Left lung (tissue), 10 donors: Measurements from ENCODE around the gene GPSM1. TPM values are rescaled to one million over a fixed set of nuclear protein-coding genes. Genes with fewer than 3 reads are reported as not detected.

ENCODE experiments used
- ATAC-seq: fragments of 200-7000 bp; cut with Tn5 transposase; one replicate; pipeline ENCODE4 v1.9.1; 2020; ENCODE audit warnings: moderate library complexity
- DNase-seq, 4 donors: peaks; one replicate each; pipeline ENCODE4 v3.0.0-alpha.2; 2013 to 2020
- H3K27ac ChIP-seq, 2 donors: fragments of 200-600 bp; sonication (generic) in 1 of 2; one replicate each; pipeline versions ENCODE4 v1.5.0 to v1.8.0; 2020 to 2021
- H3K27me3 ChIP-seq, 2 donors: fragments of 200-600 bp; sonication (generic) in 1 of 2; one replicate each; pipeline versions ENCODE4 v1.5.0 to v1.8.0; 2020 to 2021
- H3K36me3 ChIP-seq, 2 donors: fragments of 200-600 bp; sonication (generic) in 1 of 2; one replicate each; pipeline versions ENCODE4 v1.5.0 to v1.8.0; 2020 to 2021
- H3K4me1 ChIP-seq, 2 donors: fragments of 200-600 bp; one replicate each; pipeline ENCODE4 v1.8.0; 2021
- H3K4me3 ChIP-seq, 2 donors: fragments of 200-600 bp; sonication (generic) in 1 of 2; one replicate each; pipeline versions ENCODE4 v1.5.0 to v1.8.0; 2020 to 2021; ENCODE audit warnings: mild to moderate bottlenecking in 1 of 2
- H3K9me3 ChIP-seq, 2 donors: fragments of 200-600 bp; sonication (generic) in 1 of 2; one replicate each; pipeline versions ENCODE4 v1.5.0 to v1.8.0; 2020 to 2021
- CTCF ChIP-seq, 2 donors: fragments of 200-600 bp; sonication (generic) in 1 of 2; IDR thresholded peaks; one replicate each; pipeline versions ENCODE4 v1.5.0 to v1.8.0; 2021; ENCODE audit warnings: antibody characterized with exemption in 2 of 2
- intact Hi-C, 2 donors: fragments of 100-400 bp; cut with DNase I; formaldehyde crosslinking; loops; one replicate each; pipeline versions ENCODE4 v1.11.2 to v1.14.2; 2022
- polyA plus RNA-seq, 6 donors: library from polyadenylated mRNA; unstranded; fragments of 120-200 nt; gene quantifications; one replicate each; pipeline ENCODE4 v1.2.1, GENCODE V29; 2013; ENCODE audit not compliant: insufficient read length in 6 of 6
- total RNA-seq, 2 donors: library from RNA; stranded (reverse); fragmentation: NEBNext Ultra II Directional; extraction: Animal tissue kit (Norgen Biotek cat#: 25700); gene quantifications; one replicate each; pipeline ENCODE4 v1.2.1, GENCODE V29; 2021
- donor health status: DM: no; HTN: yes; CAD: no.
- donor health status: DM: no; HTN: no; CAD: no.

GPSM1 gene
- total and polyA plus RNA-seq, 8 donors: 21.7 to 84.3 (median 52.7) TPM

- Histone ChIP-seq H3K9me3 (no peaks in the 10 kb centered on the region), H3K4me3 (no peak overlapping the region), H3K27ac (no peak overlapping the region), H3K27me3 (no peaks in the 10 kb centered on the region), H3K36me3 (peaks cover 0 to 26% of the 10 kb centered on the region in 2 donors), H3K4me1 (peaks cover 5 to 18% of the 10 kb centered on the region in 2 donors)
- DNase-seq (no peak), ATAC-seq (no peak)
- TF ChIP-seq CTCF (IDR thresholded peaks at IDR 0.05): no peak
- intact Hi-C loops: no loop called here
Observed at GRCh38 chr9:136358016-136358415, 30.7 kb downstream of the GPSM1 start.

- no peak for DNase-seq
- intact Hi-C loops: no loop called here
- peaks cover 0 to under 1% of the 10 kb centered on the region in 2 donors for H3K27me3 ChIP-seq
- peaks cover 0 to 26% of the 10 kb centered on the region in 2 donors for H3K36me3 ChIP-seq
- no peaks in the 10 kb centered on the region for H3K9me3 ChIP-seq
- ATAC-seq: no peak
- H3K27ac ChIP-seq: no peak overlapping the region
- H3K4me3 ChIP-seq: no peak overlapping the region
- peaks cover 7 to 20% of the 10 kb centered on the region in 2 donors for H3K4me1 ChIP-seq
- no peak for TF ChIP-seq CTCF (IDR thresholded peaks at IDR 0.05)
Observed at GRCh38 chr9:136358888-136359287, 31.5 kb downstream of the GPSM1 start.

- Histone ChIP-seq H3K27ac (no peak overlapping the region), H3K27me3 (peaks cover 0 to 6% of the 10 kb centered on the region in 2 donors), H3K4me3 (no peak overlapping the region), H3K4me1 (peaks cover 11 to 29% of the 10 kb centered on the region in 2 donors), H3K9me3 (no peaks in the 10 kb centered on the region), H3K36me3 (peaks cover 0 to 26% of the 10 kb centered on the region in 2 donors)
- TF ChIP-seq CTCF (IDR thresholded peaks at IDR 0.05): no peak
- DNase-seq (no peak), ATAC-seq (no peak)
- intact Hi-C loops: no loop called here
Observed at GRCh38 chr9:136359774-136360718, 32.7 kb downstream of the GPSM1 start.

DNA sequence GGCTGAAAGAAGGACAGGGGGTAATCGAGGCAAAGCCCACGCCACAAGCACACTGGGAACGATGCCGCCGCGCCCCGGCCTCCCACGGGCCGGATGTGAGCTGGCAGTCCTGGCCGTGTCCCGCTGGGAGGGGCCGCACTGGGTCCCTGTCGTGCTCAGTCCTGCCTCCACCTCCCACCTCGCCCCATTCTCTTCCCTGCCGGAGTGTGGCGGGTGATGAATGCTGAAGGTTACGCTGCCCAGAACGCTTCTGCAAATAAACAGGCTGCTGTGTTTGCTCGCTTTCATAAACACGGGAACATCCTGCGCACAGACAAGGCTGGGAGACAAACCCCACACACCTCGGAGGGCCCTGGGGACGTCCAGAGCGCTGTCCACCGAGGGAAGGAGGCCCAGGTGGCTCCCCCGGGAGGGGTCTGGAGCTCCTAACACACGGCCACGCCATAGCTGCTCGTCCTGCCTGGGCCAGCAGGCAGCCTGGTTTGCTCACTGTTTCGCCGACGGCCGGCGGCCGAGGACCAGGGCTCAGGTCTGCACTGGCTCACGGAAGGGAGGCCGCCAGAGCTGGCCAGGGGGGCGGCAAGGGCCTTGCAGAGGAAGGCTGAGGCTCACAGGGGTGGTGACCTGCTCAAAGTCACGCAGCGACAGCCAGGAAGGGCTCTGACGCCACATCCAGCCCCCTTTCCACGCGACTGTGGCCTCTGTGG is 33.9 kb downstream of the GPSM1 start:
- ATAC-seq (no peak), DNase-seq (peak in 1 of 4 donors; percentile 41)
- intact Hi-C loops: no loop called here
- Histone ChIP-seq H3K9me3 (no peaks in the 10 kb centered on the region), H3K36me3 (peaks cover 0 to 26% of the 10 kb centered on the region in 2 donors), H3K4me1 (peaks cover 11 to 41% of the 10 kb centered on the region in 2 donors), H3K27me3 (peaks cover 0 to 6% of the 10 kb centered on the region in 2 donors), H3K4me3 (no peak overlapping the region), H3K27ac (peak overlapping the region in 1 of 2 donors; percentile 19)
- TF ChIP-seq CTCF (IDR thresholded peaks at IDR 0.05): no peak
